OCI-LY3 (cell line): ENCODE data around the gene CSRP1.

Experiments used
- EZH2phosphoT487 ChIP-seq: fragments of 200-600 bp; shearing (Covaris generic); IDR thresholded peaks from 2 replicates; pipeline ENCODE4 v1.6.1; 2018; ENCODE audit warnings: antibody characterized with exemption, mixed run types, low read depth
- TF ChIP-seq, protein P1 (sequence below): fragments of 200-600, 300-600 bp; sonication (generic); IDR thresholded peaks from 2 replicates; pipeline ENCODE4 v1.5.1; 2014; ENCODE audit warnings: antibody characterized with exemption, low read length, low read depth

DNA sequence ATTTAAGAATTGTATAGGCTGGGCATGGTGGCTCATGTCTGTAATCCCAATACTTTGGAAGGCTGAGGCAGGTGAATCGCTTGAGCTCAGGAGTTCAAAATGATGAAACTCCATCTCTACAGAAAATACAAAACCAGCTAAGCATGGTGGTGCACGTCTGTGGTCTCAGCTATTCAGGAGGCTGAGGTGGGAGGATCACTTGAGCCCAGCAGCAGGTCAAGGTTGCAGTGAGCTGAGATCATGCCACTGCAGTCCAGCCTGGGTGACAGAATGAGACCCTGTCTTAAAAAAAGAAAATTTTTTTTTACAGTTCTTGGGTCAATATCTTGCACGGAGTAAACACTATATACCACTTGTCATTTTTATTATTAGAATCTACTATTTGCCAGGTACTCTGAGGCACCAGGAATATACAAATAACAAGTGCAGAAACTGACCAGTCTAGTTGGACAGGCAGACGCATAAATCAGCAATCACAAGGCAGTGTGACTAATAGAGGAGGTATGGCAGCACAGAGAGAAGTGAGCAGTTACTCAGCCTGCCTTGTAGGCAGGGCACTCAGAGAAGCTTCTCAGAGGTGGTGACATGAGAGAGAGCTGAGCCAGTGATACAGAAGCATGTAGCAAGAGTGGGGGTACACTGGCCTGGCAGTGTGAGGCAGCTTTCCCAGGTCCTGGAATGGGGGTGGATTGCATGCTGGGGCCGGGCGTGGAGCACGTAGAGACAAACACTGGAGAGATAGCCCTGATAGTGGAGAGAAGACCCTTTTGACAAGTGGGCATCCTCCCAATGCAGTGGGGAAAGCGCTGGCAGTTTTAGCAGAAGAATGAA lies 45.9 kb downstream of the CSRP1 start:
- TF ChIP-seq, protein P1, sequence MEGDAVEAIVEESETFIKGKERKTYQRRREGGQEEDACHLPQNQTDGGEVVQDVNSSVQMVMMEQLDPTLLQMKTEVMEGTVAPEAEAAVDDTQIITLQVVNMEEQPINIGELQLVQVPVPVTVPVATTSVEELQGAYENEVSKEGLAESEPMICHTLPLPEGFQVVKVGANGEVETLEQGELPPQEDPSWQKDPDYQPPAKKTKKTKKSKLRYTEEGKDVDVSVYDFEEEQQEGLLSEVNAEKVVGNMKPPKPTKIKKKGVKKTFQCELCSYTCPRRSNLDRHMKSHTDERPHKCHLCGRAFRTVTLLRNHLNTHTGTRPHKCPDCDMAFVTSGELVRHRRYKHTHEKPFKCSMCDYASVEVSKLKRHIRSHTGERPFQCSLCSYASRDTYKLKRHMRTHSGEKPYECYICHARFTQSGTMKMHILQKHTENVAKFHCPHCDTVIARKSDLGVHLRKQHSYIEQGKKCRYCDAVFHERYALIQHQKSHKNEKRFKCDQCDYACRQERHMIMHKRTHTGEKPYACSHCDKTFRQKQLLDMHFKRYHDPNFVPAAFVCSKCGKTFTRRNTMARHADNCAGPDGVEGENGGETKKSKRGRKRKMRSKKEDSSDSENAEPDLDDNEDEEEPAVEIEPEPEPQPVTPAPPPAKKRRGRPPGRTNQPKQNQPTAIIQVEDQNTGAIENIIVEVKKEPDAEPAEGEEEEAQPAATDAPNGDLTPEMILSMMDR = no peak
- TF ChIP-seq EZH2phosphoT487 = no peak
